Karpas-422 (cell line): ENCODE results near the gene MGAT4A. TPM values are rescaled to one million over a fixed set of nuclear protein-coding genes. Genes with fewer than 3 reads are reported as not detected.

ENCODE experiments used
- DNase-seq: peaks from one replicate; pipeline ENCODE4 v3.0.0-alpha.2; 2015
- H2AFZ ChIP-seq: fragments of 200-600 bp; sonication (generic); 2 replicates; pipeline ENCODE4 v1.6.1; 2014; ENCODE audit warnings: antibody characterized with exemption, low read length, mixed read lengths
- H3K27ac ChIP-seq: fragments of 200-600 bp; sonication (generic); 2 replicates; pipeline ENCODE4 v1.5.1; 2014; ENCODE audit warnings: mild to moderate bottlenecking, low read length, moderate library complexity
- H3K27me3 ChIP-seq: fragments of 200-600 bp; sonication (generic); 2 replicates; pipeline ENCODE4 v1.6.1; 2014; ENCODE audit warnings: low read length, mixed read lengths
- H3K36me3 ChIP-seq: fragments of 200-600 bp; sonication (generic); 2 replicates; pipeline ENCODE4 v1.6.1; 2014; ENCODE audit warnings: low read length, mixed read lengths; ENCODE audit not compliant: insufficient read depth
- H3K4me1 ChIP-seq: fragments of 200-600 bp; sonication (generic); 2 replicates; pipeline ENCODE4 v1.6.1; 2014; ENCODE audit warnings: mild to moderate bottlenecking, low read length, mixed read lengths
- H3K4me2 ChIP-seq: fragments of 200-600 bp; sonication (generic); 2 replicates; pipeline ENCODE4 v1.6.1; 2014; ENCODE audit warnings: low read length, low read depth, mild to moderate bottlenecking; ENCODE audit not compliant: poor library complexity, severe bottlenecking
- H3K4me3 ChIP-seq: fragments of 200-600 bp; sonication (generic); 2 replicates; pipeline ENCODE4 v1.5.1; 2014; ENCODE audit warnings: mild to moderate bottlenecking, antibody characterized with exemption, low read length, mixed read lengths
- H3K79me2 ChIP-seq: fragments of 200-600 bp; sonication (generic); 2 replicates; pipeline ENCODE4 v1.6.1; 2014; ENCODE audit warnings: mild to moderate bottlenecking, low read length, mixed read lengths
- H3K9ac ChIP-seq: fragments of 200-600 bp; sonication (generic); 2 replicates; pipeline ENCODE4 v1.6.0; 2014; ENCODE audit warnings: low read length
- H3K9me2 ChIP-seq: fragments of 200-600 bp; sonication (generic), shearing (Covaris generic); replicated peaks from 2 replicates; pipeline ENCODE4 v1.6.0; 2014; ENCODE audit warnings: mild to moderate bottlenecking, low read length, moderate library complexity; ENCODE audit not compliant: insufficient read depth
- H3K9me3 ChIP-seq: fragments of 300-700, 200-600 bp; sonication (generic); 2 replicates; pipeline ENCODE4 v1.6.1; 2014; ENCODE audit warnings: low read length, mixed read lengths
- H4K20me1 ChIP-seq: fragments of 200-600 bp; sonication (generic); 2 replicates; pipeline ENCODE4 v1.6.1; 2014; ENCODE audit warnings: mild to moderate bottlenecking, antibody characterized with exemption, low read length, low read depth; ENCODE audit not compliant: insufficient read depth
- total RNA-seq: library from RNA; depleted of rRNA; stranded (reverse); fragments of >200 nt; shearing (Covaris generic); gene quantifications from 2 replicates; pipeline ENCODE4 v1.2.3, GENCODE V29; 2014; ENCODE audit warnings: low replicate concordance; rRNA removed

MGAT4A gene
- 0.15 and 0.43 TPM in 2 replicates for total RNA-seq

- Histone ChIP-seq H3K4me1 (peaks cover 19% of the 10 kb centered on the region), H3K4me2 (peak within 1 kb of the TSS; percentile 61), H3K9me3 (no peaks in the 10 kb centered on the region), H3K9ac (peak within 1 kb of the TSS; percentile 58), H3K36me3 (no peaks in the 10 kb centered on the region), H3K27me3 (no peaks in the 10 kb centered on the region), H3K4me3 (peak within 1 kb of the TSS; percentile 63), H2AFZ (peak within 1 kb of the TSS; percentile 67), H3K9me2 (no peaks in the 10 kb centered on the region), H4K20me1 (no peaks in the 10 kb centered on the region), H3K79me2 (no peaks in the 10 kb centered on the region), H3K27ac (no peak within 1 kb of the TSS)
- DNase-seq, result peak; percentile 74
These were observed at the start of gene MGAT4A for GRCh38 chr2:98731041-98731893. Gene MGAT4A (minus strand): TSS chr2:98731132. CDS start chr2:98726332, 4,800 bp downstream.

- no peaks in the 10 kb centered on the region for H3K79me2 ChIP-seq
- no peaks in the 10 kb centered on the region for H3K36me3 ChIP-seq
- H3K4me2 ChIP-seq, result no peak overlapping the region
- no peak for DNase-seq
- no peak overlapping the region for H2AFZ ChIP-seq
- no peaks in the 10 kb centered on the region for H3K9me3 ChIP-seq
- no peak overlapping the region for H3K27ac ChIP-seq
- no peaks in the 10 kb centered on the region for H3K27me3 ChIP-seq
- no peak overlapping the region for H3K4me3 ChIP-seq
- no peaks in the 10 kb centered on the region for H3K4me1 ChIP-seq
- no peaks in the 10 kb centered on the region for H4K20me1 ChIP-seq
- H3K9ac ChIP-seq, result no peak overlapping the region
- no peaks in the 10 kb centered on the region for H3K9me2 ChIP-seq
These were observed 48.0 kb upstream of the MGAT4A start for GRCh38 chr2:98778741-98779483.

- Histone ChIP-seq H3K36me3 (no peaks in the 10 kb centered on the region), H3K4me3 (no peak overlapping the region), H2AFZ (no peak overlapping the region), H3K4me1 (no peaks in the 10 kb centered on the region), H3K9me3 (no peaks in the 10 kb centered on the region), H3K9me2 (no peaks in the 10 kb centered on the region), H4K20me1 (no peaks in the 10 kb centered on the region), H3K27me3 (no peaks in the 10 kb centered on the region), H3K4me2 (no peak overlapping the region), H3K9ac (no peak overlapping the region), H3K79me2 (no peaks in the 10 kb centered on the region), H3K27ac (no peak overlapping the region)
- DNase-seq, result no peak
These were observed 47.2 kb upstream of the MGAT4A start for GRCh38 chr2:98778151-98778550.

GRCh38 chr2:98777710-98778109, 46.8 kb upstream of the MGAT4A start:
- no peaks in the 10 kb centered on the region for H3K9me3 ChIP-seq
- H3K79me2 ChIP-seq, result no peaks in the 10 kb centered on the region
- no peak for DNase-seq

GRCh38 chr2:98777076-98777475, 46.1 kb upstream of the MGAT4A start:
- Histone ChIP-seq H2AFZ (no peak overlapping the region), H3K79me2 (no peaks in the 10 kb centered on the region), H3K9me3 (no peaks in the 10 kb centered on the region), H3K4me3 (no peak overlapping the region), H3K9ac (no peak overlapping the region), H3K4me2 (no peak overlapping the region), H4K20me1 (no peaks in the 10 kb centered on the region), H3K27me3 (no peaks in the 10 kb centered on the region), H3K36me3 (no peaks in the 10 kb centered on the region), H3K27ac (no peak overlapping the region), H3K4me1 (peaks cover 1% of the 10 kb centered on the region; the same call in 1 of the 2 replicates), H3K9me2 (no peaks in the 10 kb centered on the region)
- DNase-seq, result no peak

More at GRCh38 chr2:98777710-98778109, 46.8 kb upstream of the MGAT4A start:
- no peak overlapping the region for H2AFZ ChIP-seq
- H3K27me3 ChIP-seq, result no peaks in the 10 kb centered on the region
- no peaks in the 10 kb centered on the region for H3K4me1 ChIP-seq
- no peak overlapping the region for H3K9ac ChIP-seq
- H3K9me2 ChIP-seq, result no peaks in the 10 kb centered on the region
- no peak overlapping the region for H3K4me2 ChIP-seq
- no peaks in the 10 kb centered on the region for H3K36me3 ChIP-seq
- no peak overlapping the region for H3K4me3 ChIP-seq
- no peak overlapping the region for H3K27ac ChIP-seq
- no peaks in the 10 kb centered on the region for H4K20me1 ChIP-seq

GRCh38 chr2:98776136-98776535, 45.2 kb upstream of the MGAT4A start:
- H3K79me2 ChIP-seq, result no peaks in the 10 kb centered on the region
- no peaks in the 10 kb centered on the region for H3K9me2 ChIP-seq
- H3K27me3 ChIP-seq, result no peaks in the 10 kb centered on the region
- no peak overlapping the region for H3K4me3 ChIP-seq
- no peaks in the 10 kb centered on the region for H3K9me3 ChIP-seq
- H4K20me1 ChIP-seq, result no peaks in the 10 kb centered on the region
- DNase-seq, result no peak
- H3K4me2 ChIP-seq, result no peak overlapping the region
- no peak overlapping the region for H3K27ac ChIP-seq
- H2AFZ ChIP-seq, result no peak overlapping the region
- no peak overlapping the region for H3K9ac ChIP-seq
- peaks cover 6% of the 10 kb centered on the region; the same call in 1 of the 2 replicates for H3K4me1 ChIP-seq
- no peaks in the 10 kb centered on the region for H3K36me3 ChIP-seq

GRCh38 chr2:98775146-98775986, 44.4 kb upstream of the MGAT4A start:
- Histone ChIP-seq H2AFZ (no peak overlapping the region), H3K36me3 (no peaks in the 10 kb centered on the region), H4K20me1 (no peaks in the 10 kb centered on the region), H3K9me2 (no peaks in the 10 kb centered on the region), H3K27me3 (no peaks in the 10 kb centered on the region), H3K4me3 (no peak overlapping the region), H3K79me2 (no peaks in the 10 kb centered on the region), H3K4me1 (peaks cover 6% of the 10 kb centered on the region; the same call in 1 of the 2 replicates), H3K9ac (no peak overlapping the region), H3K27ac (no peak overlapping the region), H3K9me3 (no peaks in the 10 kb centered on the region), H3K4me2 (no peak overlapping the region)
- DNase-seq, result no peak
